ENCODE measurements around the gene DNAH6. TPM values are rescaled to one million over a fixed set of nuclear protein-coding genes. Genes with fewer than 3 reads are reported as not detected.

The DNAH6 gene
- total and polyA plus RNA-seq, 9 of the 15 experiments (the other 6 are each of a cell fraction or from before 2014, with no cell fraction given): 0.01 to 0.04 (median 0.01) TPM; not detected in 5

DNA sequence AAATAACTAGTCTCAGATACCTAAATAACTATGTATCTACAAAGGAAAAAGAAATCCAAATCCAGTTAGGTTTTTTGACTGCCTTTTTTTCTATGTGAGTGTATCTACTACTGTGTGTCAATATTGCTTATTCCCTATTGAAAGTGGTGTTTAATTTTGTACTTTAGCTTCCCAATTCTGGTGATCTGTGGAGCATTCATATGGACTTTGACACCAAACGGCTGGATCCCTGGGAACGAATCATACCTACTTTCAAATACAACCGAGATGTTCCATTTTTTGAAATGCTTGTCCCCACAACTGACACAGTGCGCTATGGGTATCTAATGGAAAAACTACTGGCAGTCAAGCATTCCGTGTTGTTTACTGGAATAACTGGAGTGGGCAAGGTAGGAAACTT lies 152.8 kb downstream of the DNAH6 start:
- H3K9ac ChIP-seq (ENCODE audit: insufficient read depth in 1 of 2, low read depth in 2 of 2, low read length in 2 of 2): no peak overlapping the region
- ChIA-PET CTCF (ENCODE audit: low intra/inter-chr PET ratio) (interaction anchor here (0.6 kb wide), 1 partner anchor 21 kb away, joined by 3 read pairs; no protein-coding TSS in a partner anchor), POLR2A (no interaction called here)
- H3K27ac ChIP-seq (ENCODE audit: extremely low read depth, low read depth, low read length): no peak overlapping the region
- BruUV-seq (replicated peaks): no TSS peak
- H3K9me1 ChIP-seq (ENCODE audit: control insufficient read depth, insufficient read depth, low read length): no peaks in the 10 kb centered on the region
- DNase-seq (ENCODE audit: extremely low read depth in 1 of 4, low spot score in 3 of 4) (no peak), ATAC-seq (no peak), FAIRE-seq (no peak)
- no peak overlapping the region for H2AFZ ChIP-seq (ENCODE audit: low read depth, low read length)
- no peaks in the 10 kb centered on the region for H3K36me3 ChIP-seq (ENCODE audit: control insufficient read depth, insufficient read depth, low read length)
- TF ChIP-seq, protein P1, sequence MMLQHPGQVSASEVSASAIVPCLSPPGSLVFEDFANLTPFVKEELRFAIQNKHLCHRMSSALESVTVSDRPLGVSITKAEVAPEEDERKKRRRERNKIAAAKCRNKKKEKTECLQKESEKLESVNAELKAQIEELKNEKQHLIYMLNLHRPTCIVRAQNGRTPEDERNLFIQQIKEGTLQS (IDR thresholded peaks at IDR 0.05): no peak
- TF ChIP-seq, protein P1 (CRISPR knock-in tag; conservative IDR thresholded peaks at IDR 0.05): no peak
- no peak for TF ChIP-seq ZNF197 (CRISPR knock-in tag; IDR thresholded peaks at IDR 0.05; ENCODE audit: low read depth)
- TF ChIP-seq, protein P2, sequence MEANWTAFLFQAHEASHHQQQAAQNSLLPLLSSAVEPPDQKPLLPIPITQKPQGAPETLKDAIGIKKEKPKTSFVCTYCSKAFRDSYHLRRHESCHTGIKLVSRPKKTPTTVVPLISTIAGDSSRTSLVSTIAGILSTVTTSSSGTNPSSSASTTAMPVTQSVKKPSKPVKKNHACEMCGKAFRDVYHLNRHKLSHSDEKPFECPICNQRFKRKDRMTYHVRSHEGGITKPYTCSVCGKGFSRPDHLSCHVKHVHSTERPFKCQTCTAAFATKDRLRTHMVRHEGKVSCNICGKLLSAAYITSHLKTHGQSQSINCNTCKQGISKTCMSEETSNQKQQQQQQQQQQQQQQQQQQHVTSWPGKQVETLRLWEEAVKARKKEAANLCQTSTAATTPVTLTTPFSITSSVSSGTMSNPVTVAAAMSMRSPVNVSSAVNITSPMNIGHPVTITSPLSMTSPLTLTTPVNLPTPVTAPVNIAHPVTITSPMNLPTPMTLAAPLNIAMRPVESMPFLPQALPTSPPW (CRISPR knock-in tag; IDR thresholded peaks at IDR 0.05): no peak
- no peak for TF ChIP-seq HMGN3 (IDR thresholded peaks at IDR 0.05; ENCODE audit: borderline replicate concordance, extremely low read depth, insufficient read length, low read depth, low read length)
- no peak overlapping the region for H3K4me2 ChIP-seq (ENCODE audit: insufficient read depth, low read length)
- in situ Hi-C loops (cut with MboI): no loop called here
- intact Hi-C loops (cut with micrococcal nuclease): no loop called here
- H4K20me1 ChIP-seq (replicated peaks; ENCODE audit: control insufficient read depth, insufficient read depth, low read length): no peaks in the 10 kb centered on the region
- no peak overlapping the region for H3K4me3 ChIP-seq
- no peaks in the 10 kb centered on the region for H3K27me3 ChIP-seq (ENCODE audit: control insufficient read depth in 2 of 2, insufficient read depth in 2 of 2, low read length in 2 of 2)
- H3K4me1 ChIP-seq (replicated peaks in 1 of 2; ENCODE audit: control insufficient read depth in 2 of 2, insufficient read depth in 2 of 2, low read length in 2 of 2): no peaks in the 10 kb centered on the region
- no peaks in the 10 kb centered on the region for H3K79me2 ChIP-seq (ENCODE audit: control insufficient read depth, insufficient read depth, low read length)
- no peaks in the 10 kb centered on the region for H3K9me3 ChIP-seq (replicated peaks; ENCODE audit: control insufficient read depth, insufficient read depth, low read depth, low read length)
- WGBS (ENCODE audit: insufficient coverage, low coverage, missing lambda C conversion rate): 2% methylated on average over 5 of the region's 5 CpGs
